Stimulated activated CD4-positive, alpha-beta T cell treated with anti-CD3 and anti-CD28 coated beads, Interleukin-12 subunit alpha, Interleukin-12 subunit beta, amount 100 ng/mL, for 24 hours (primary cell): ENCODE measurements around the gene TRMT1.

Experiments
- DNase-seq, 2 experiments: peaks; one replicate each; pipeline ENCODE4 v3.0.0-alpha.2; 2020; ENCODE audit warnings: low read depth in 2 of 2

Gene TRMT1

DNA sequence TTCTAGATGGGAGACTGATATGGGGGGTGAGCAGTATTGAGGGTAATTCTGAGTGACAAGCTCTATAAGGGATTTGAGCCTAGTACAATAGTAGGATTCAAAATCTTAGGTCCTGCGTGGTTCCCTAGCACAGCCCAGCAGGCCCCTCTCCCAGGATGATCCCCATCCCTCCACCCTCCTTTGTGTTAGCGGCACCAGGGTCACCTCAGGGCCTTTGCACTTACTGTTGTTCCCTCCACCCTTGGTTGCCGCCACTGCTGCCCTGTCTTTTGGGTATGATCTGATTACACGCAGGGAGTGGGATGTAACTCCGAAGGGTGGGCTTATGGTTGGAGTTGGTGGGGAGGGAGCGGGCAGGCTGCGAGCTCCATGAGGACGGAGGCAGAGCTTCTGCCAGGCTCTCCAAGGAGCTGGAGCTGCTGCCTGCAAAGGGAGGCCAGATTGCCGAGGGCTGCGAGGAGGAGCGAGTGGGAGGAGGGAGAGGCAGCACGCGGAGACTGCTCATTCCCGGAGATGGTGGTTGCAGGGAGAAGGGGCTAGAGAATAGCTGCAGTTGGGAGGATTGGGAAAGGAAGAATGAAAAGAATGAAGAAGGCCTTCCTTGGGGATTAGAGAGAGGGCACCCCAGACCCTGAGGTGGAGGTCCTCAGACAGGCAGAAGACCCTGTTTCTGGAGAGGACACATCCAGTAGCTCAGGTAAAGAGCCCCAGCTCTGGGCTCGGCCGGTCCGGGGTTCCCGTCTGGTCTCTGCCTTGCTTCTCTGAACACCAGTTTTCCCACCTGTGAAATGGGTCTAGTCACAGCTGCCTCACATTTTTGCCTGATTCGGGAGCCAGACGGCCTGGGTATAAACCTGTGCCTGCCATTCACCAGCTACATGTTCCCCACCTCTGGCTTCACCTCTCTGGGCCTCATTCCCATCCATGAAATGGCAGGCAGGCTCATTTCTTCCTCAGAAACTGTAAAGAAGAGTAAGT, 6.7 kb upstream of the TRMT1 start:
- DNase-seq, result no peak

DNA sequence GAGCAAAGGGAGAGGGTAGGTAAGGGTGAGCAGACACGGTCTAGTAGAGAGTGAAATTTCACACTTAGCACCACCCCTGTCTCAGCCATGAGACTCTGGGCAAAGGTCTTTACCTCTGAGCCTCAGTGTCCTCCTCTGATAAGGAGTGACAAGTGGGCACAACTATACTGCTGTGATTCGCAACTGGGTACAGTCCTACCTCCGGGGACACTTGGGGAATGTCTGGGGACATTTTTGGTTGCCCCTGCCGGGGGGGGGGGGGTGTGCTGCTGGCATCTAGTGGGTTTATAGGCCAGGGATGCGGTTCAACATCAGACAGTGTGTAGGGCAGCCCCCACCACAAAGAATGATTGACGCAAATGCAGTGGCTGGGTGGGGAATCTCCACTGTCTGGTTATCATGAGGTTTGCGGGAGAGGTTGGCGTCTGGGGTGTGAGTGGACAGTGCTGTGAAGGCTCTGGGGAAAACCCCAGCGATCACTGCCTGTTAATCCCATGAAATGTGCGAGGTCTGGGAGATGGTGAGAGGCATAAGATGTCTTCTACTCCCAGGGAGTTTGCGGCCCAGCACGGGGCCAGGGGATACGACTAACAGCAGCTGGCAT, 5.8 kb upstream of the TRMT1 start:
- DNase-seq, result no peak

DNA sequence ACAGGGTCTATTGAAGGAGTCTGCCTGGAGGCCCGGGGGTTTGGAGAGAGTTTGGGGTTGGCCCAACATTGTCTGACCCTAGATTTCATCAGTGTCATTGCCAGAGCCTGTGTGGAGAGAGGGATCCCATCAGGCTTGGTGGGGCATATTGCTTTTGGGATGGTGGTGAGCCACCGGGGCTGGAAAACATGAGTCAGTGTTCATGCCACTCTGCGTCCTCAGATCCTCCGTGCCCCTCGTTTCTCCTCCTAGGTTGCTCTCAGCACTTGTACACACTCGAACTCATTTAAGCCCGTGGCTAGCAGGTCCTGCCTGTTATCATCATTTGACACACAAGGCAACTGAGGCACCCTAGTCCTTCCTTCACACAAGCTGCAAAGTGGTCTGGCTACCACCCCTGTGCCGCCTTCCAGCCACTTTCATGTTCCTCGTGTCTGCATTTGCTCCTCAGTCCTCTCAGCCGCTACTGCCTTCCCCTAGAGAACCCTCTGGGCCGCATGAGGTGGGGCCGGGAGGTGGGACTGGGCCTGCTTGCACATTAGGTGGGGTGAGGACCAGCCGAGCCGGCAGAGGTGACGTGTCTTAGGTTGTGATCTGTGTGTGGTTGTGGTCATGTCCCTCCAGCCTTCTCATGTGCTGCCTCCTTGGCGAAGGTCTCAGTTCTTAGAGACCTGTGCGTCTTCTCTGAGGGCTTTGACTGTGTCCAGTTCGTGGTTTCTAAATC, 5.2 kb upstream of the TRMT1 start:
- no peak for DNase-seq

DNA sequence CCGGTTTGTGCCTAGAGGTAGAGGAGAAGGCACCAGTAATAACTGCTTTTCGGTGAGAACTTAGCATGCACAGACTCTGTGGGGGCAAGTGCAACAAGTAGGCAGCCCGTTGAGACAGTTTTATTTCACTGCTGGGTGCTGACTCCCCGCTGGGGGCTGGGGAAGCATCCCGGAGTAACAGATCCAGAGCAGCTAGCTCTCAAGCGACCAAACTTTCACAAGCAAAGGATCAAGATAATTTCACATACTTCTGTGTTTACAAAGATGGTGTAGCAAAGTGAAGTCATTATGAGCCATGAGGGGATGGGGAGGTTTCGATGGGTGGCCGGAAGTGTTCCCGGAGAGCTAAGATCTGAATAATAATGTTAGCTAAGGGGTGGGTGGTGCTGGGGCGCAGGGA, 4.3 kb upstream of the TRMT1 start:
- no peak for DNase-seq

DNA sequence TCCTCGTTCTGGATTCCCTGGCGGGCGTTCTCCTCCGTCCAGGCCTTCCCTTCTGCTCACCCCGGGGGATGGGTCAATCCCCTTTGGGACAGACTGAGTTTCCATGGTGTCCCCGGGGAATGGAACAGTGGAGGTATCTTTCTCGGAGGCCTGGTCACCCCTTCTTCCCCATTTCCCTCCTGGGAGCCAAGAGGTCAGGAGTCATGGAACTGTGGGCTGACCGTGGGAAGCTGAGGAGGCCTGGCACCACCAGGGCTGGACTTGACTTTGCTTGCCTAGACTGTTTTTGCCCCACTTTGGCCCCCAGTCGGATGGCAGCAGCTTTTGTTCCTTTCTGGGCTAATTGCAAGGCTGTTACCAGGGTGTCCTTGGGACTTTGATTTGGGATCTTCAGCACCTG, 3.5 kb upstream of the TRMT1 start:
- DNase-seq, result no peak

DNA sequence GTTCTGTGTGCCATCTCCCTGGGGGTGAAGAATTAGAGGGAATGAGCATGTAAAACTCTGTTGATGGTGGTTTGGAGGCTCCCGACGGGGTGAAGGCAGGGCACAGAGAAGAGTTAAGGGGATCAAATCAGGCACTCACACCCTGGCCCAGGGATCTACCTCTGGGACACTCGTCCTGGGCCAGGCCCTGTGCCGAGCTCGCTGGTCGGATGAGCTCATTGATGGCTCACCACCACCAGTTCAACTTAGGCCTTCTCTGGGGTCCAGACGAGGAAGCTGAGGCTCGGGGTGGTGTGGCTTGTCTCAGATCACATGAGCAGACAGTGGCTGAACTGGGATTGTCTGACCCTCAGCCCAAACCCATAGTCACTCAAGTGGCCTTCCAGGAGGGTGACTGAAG, 3.1 kb upstream of the TRMT1 start:
- no peak for DNase-seq

DNA sequence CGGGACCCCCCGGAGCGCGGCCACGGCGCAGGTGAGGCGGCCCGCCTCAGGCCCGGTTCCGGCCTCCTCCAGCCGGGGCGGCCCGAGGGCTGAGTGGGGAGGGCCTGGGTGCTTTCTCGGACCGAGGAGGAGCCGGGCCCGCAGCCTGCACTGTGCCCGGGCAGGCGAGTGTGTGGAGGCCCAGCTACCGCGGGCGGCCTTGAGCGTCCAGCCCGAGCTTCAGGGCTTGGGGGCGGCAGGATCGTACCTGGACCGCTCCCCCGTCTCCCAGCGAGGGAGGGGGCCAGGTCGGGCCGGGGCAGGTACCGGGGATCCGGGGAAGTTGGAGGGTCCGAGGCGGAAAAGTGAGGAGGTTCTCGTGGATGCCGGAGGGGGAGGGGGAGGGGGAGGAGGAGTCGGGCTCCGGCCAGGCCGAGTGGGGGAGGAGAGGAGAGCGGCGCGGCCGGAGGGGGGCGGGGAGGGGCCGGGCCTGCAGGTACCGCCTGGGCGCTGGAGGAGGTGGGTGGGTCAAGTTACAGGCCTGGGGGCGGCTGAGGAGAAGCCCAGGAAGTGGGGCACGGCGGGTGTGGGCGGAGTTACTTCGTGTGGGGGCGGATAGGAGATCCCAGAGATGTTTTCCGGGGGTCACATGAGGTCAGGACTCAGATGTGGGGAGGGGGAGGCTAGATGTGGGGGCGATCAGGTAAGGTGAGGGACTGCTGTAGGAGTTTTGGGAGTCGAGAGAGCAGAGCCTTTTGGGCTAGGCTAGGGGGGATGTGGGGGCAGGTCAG, 2.1 kb upstream of the TRMT1 start:
- DNase-seq, result no peak

DNA sequence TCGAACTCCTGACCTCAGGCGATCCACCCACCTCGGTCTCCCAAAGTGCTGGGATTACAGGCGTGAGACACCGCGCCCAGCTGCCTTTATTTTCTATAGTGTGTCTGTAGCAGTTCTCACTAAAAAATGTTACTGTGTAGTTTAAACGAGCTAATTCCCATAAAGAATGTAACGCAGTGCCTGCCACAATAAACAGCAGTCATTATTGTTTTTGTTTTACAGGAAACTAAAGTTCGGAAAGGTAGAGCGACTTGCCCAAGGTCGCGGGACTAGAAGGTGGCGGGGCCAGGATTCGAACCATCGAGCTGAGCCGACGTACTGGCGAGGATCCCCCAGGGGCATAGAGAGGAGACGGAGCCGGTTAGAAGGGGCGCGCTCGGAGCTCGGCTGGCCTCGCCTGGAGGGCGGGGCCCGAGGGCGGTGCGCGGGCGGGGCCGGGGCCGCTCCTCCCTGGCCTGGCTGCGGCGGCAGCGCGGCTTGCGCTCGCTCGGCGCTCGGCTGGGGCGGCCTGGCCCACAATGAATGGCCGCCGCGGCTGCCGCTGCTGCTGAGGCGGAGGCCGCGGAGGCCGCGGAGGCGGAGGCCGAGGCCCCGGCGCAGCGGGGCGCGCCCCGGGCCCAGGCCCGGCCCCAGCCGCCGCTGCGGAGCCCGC, 1.4 kb upstream of the TRMT1 start, which contains the start of gene NACC1:
Gene NACC1, plus strand, starts transcription at position 493 of the 652 bp plus-strand sequence. CDS start 16,944 bp downstream, outside the sequence.
- peak; percentile 80 to 84 for DNase-seq

DNA sequence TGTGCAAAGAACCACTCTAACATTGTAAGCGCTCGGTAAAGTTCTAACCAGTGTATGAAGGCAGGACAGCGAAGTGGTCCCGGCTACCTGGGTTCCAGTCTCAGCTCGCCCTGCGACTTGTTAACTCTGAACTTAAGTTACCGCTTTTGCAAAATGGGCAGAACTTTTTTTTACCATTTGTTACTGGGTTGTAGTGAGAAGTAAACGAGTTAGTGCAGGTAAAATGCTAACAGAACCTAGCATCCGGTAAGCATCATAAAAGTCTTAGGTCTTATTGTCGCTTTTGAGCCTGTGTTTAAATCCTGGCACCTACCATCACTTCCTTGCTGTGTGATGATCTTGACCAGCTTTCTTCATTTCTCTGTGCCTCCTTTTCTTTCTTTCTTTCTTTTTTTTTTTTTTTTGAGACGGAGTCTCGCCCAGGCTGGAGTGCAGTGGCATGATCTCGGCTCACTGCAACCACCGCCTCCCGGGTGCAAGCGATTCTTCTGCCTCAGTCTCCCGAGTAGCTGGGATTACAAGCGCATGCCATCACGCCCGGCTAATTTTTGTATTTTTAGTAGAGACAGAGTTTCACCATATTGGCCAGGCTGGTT, 734 bp upstream of the TRMT1 start:
- DNase-seq, result no peak

DNA sequence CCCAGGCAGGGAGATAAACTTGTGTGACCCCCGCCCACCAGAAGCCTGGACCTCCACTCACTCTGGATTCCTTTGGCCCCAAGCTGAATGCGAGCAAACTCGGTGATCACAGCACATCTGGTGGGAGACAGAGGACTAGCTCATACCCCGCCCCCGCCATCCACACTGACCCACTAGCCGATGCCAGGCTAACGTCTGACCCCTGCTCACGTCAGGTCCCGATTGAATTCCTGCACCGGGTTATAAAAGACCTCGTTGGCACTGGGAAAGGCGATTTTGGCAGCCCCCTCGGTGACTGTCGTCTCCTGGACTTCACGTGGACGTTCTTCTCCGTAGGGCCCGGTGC, 631 bp downstream of the TRMT1 start:
- DNase-seq, result no peak

DNA sequence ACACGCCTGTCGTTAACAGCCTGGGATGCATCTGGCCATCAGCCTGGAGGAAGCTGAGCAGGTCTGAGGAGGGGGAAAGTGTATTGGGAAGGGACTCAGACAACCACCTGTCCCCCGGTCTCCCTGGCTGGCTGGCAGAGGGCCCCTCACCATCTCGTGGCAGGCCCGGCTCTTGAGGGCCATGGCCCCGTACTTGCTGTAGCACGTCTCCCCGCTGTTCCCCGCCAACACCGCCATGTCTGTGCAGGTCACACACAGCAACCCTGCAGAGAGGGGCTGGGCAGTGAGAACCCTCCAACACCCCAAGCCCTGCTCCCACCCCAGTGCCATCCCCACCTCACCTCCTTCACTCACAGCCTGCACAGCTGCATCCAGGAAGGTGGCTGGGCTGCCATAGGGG, 4.0 kb downstream of the TRMT1 start:
- no peak for DNase-seq

DNA sequence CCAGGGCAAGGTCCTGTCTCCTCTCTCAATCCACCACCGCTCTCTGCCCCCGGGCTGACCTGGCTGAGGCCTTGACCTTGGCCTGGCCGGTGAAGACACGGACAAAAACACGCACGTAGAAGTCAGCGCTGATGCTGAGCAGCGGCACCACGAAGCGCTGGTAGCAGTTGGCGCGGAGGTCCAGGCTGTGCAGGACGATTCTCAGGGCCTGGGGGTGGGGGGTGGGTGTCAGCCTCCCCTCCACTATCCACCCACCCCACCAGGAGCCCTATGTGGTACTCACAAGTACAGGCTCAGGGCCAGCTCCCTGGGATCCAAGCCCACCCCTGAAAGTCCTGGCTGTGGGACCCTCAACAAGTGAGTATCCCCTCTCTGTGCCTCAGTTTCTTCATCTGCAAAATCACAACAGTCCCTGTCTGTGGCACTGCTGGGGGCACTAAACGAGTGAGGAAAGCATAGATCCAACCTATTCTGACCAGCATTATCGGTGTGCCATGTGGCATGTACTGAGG, 6.4 kb downstream of the TRMT1 start:
- DNase-seq, result no peak

DNA sequence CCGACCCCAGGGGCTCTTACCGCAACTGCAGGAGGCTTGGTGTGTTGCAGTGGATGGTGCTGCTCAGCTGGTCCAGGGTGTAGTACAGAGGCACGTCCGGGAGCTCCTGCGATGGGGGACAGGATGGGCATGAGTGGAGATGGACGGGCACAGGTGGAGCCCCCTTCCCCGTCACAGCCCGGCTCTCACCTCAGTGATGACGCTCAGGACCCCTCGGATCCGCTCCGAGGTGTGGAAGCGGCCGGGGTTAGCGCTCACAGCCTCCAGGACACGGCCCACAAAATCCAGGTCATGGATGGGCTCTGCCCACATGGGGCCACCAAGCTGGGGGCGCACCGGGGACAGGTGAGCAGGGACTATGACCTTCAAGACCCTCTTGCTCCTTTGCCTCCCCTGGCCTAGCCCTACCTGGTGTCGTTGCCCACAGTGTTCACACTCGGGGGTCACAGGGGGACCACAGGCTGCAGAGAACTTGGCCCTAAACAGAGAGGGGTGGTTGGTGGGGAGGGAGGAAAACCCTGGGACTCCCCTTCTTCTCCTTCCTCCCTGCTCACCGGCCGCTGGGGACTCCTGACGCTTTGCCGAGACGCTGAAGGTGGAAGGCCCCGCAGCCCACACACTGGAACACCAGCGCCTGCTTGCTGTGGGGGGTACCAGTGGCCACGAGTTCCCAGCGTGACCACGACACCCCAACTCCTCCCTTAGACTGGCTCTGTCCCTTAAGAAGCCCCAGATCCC, 7.0 kb downstream of the TRMT1 start:
- no peak for DNase-seq

DNA sequence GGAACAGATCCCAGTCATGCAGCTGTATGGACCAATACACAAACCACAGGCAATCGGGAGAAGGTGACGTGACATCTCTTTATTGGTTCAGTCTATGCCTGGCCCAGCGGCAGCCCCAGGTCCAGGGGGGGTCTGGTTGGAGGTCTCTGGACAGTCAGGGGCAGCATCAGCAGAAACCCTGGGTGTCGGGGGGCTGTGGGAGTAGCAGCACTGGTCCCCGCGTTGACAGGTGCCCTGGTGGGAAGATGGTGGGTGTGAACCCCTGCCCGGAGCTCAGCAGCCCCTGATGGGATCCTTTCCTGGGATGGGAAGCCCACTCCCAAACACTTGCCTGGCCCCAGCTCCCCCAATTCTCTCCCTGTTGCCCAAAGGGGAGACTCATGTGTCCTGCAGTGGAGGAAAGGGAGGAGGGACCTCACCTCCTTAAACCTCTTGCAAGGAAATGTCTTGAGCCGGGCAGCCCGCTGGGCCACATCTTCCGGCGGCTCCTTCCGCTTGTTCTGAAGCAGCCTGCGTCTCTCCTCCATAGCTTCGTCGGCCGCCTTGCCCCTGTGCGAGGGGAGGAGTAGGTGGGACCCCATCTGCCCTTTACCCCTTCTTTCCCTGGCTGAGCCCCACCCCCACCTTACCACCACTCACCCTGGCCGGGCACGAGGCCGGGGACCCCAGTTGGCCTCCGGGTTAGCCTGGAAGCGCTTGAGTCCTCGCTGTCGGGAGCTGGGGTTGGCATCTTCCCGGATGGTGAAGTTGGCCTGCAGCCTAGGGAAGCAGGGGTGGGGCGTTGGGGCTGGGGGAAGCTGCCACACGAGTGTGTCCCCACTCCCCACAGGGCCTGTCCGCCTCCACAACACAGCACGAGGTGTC, 11.5 kb downstream of the TRMT1 start:
- DNase-seq, result no peak

DNA sequence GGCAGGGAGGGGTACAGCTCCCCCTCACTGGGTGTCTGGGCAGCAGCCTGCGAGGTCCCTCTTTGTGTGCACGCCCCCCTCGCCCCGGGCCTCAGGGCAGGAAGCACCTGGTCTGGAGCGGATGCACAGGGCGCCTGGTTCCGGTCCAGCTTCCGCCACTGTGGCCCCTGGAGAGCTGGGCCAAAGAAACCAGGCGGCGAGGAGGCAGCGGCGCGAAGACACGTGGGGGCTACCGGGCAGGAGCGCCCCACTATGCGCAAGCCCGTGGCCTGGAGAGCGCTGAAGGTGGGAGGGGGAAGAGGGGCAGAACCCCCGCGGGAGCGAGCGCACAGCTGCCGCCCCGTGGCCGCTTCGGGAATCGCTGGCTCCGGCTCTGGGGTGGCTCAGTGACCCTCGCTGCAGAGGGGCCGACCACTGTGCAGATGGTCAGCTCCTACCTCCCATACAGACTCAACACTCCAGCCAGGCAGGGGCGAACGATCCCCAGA, 12.1 kb downstream of the TRMT1 start:
- no peak for DNase-seq

DNA sequence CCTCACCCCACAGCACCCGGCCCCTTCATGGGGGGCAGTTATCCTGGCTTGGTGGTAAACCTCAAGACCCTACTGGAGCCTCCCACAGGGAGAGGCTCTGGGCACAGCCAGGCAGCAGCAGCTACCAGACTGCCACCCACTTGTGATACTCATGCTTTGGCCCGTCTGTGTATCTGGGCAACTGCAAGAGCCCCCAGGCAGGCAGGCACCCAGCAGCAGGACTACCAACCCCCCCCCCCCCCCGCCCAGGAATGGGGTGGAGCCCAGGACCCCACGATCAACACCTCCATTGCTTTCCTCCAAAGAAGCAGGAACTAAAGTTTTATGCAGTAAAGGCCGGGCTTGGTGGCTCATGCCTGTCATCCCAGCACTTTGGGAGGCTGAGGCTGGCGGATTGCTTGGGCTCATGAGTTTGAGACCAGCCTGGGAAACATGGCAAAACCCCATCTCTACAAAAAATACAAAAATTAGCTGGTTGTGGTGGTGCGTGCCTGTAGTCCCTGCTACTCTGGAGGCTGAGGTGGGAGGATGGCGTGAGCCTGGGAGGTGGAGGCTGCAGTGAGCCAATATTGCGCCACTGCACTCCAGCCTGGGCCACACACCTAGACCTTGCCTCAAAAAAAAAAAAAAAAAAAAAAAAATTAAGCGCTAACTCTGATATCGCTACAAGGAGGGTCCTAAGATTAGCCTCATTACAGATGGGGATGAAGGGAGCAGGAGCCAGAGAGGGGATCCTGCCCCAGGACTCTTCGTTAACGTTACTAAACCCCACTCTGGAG, 12.8 kb downstream of the TRMT1 start:
- no peak for DNase-seq

DNA sequence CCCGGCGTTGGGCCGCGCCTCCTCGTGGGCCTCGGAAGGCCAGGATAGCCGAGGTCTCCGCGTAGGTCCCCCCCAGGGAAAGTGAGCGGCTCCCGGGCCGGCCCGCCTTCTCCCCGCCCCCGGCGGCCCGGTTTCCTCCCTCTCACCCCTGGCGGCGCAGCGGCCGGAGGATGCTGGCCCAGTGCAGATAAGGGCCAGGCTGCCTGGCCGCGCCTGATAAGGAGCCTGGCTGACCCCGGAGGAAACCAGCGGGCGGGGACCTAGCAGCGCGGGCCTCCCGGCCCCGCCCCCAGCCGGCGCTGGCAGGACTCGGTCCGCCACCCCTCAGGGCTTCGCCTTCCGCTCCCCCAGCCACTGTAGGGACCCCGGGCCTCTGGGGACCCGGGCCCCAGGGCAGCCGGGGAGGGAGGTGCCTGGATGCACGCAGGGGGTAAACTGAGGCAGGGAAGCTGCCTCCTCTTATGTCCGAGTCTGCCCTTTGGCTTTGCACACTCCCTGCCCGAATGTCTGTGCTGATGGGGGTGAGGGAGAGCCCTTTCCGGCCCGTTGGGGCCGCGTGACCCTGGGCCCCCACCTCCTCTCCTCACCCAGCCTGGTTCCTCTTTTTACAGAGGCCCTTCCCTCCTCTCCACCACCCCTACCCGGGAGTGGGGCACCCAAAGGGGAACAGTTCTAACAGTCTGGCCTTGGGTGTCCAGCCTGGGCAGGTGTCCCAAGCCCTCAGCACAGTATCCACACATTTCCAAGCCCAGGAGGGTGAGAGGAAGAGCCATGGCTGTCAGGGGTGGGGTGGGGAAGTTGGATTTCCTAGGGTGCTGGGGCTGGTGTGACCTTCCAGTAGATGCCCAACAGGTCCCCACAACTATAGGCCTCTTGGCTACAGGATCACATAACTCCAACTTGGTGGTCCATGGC, 13.6 kb downstream of the TRMT1 start, which contains the start of gene LYL1:
Gene LYL1, minus strand, starts transcription at position 193 of the 915 bp plus-strand sequence. CDS start 1,687 bp downstream, outside the sequence.
- DNase-seq, result no peak
